LNCAP (cell line): ENCODE data around the gene PPP1R13B.

ENCODE experiments used
- TF ChIP-seq, protein P1 (sequence below): fragments of 450-650 bp; IDR thresholded peaks from 2 replicates; pipeline ENCODE4 v1.5.1; 2017; ENCODE audit warnings: mild to moderate bottlenecking

PPP1R13B gene

GRCh38 chr14:103818422-103818821, 29.0 kb downstream of the PPP1R13B start:
- TF ChIP-seq, protein P1, sequence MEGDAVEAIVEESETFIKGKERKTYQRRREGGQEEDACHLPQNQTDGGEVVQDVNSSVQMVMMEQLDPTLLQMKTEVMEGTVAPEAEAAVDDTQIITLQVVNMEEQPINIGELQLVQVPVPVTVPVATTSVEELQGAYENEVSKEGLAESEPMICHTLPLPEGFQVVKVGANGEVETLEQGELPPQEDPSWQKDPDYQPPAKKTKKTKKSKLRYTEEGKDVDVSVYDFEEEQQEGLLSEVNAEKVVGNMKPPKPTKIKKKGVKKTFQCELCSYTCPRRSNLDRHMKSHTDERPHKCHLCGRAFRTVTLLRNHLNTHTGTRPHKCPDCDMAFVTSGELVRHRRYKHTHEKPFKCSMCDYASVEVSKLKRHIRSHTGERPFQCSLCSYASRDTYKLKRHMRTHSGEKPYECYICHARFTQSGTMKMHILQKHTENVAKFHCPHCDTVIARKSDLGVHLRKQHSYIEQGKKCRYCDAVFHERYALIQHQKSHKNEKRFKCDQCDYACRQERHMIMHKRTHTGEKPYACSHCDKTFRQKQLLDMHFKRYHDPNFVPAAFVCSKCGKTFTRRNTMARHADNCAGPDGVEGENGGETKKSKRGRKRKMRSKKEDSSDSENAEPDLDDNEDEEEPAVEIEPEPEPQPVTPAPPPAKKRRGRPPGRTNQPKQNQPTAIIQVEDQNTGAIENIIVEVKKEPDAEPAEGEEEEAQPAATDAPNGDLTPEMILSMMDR = no peak

GRCh38 chr14:103817595-103817994, 29.8 kb downstream of the PPP1R13B start:
- TF ChIP-seq, protein P1 = no peak

GRCh38 chr14:103816991-103817390, 30.4 kb downstream of the PPP1R13B start:
- TF ChIP-seq, protein P1 = no peak

DNA sequence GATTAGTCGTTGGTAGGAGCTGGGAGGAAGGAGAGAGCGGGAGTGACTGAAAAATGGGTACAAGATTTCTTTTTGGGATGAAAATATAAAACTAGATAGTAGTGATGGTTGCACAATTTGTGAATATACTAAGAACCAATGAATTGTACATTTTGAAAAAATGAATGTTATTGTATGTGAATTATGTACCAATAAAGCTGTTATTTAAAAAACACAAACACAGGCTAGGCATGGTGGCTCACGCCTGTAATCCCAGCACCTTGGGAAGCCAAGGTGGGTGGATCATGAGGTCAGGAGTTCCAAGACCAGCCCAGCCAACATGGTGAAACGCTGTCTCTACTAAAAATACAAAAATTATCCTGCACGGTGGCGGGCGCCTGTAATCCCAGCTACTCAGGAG, 32.1 kb downstream of the PPP1R13B start:
- TF ChIP-seq, protein P1 = no peak

DNA sequence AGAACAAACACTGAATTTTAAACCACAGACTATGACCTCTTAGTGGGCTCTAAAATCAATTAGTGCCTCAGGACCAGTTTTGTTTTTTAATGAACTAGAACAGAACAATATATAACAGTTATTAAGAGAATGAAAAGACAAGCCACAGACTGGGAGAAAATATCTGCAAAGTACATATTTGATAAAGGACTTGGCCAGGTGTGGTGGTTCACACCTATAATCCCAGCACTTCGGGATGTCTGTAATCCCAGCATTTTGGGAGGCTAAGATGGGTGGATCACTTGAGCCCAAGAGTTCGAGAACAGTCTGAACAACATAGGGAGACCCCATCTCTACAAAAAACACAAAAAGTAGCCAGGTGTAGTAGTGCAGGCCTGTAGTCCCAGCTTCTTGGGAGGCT, 36.2 kb downstream of the PPP1R13B start:
- TF ChIP-seq, protein P1 = no peak

DNA sequence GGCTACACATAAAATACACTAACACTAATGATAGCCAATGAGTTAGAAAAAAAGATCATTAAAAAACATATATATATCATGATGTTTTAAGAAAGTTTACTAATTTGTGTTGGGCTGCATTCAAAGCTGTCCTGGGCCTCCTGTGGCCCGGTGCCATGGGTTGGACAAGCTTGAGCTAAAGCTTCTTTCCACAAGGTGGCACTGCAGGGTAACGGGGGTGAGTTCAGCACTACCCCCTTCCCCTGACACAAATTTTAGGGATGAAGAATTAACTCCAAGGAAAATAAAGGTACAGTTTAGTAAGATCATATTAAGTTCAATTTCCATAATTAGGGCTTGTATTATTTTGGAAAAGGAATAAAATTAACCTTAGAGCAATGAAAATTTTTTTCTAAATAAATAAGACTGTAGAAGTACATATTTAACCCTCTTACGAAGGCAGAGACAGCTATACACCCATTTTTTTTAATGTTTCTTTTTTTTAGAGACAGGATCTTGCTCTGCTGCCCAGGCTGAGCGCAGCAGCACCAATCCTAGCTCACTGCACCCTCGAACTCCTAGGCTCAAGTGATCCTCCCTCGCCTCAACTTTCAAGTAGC, 38.9 kb downstream of the PPP1R13B start:
- TF ChIP-seq, protein P1 = peak; percentile 94

DNA sequence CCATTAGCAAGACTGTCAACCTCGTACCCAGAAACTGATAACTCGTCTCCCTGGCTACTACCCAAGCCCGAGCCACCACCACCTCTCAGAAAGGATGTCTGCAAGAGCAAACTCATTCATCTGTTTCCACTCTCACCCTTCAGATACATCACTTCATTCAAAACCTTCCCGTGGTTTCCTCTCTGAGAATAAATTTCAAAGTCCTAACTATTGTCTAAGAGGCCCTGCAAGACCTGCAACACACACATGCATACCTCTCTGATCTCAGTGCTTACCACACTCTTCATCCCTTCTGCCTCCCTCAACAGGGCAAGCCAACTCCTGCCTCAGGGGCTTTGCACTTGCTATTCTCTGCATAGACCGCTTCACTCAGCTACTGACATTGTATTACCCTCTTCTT, 40.6 kb downstream of the PPP1R13B start:
- TF ChIP-seq, protein P1 = no peak

GRCh38 chr14:103805708-103806107, 41.7 kb downstream of the PPP1R13B start:
- TF ChIP-seq, protein P1 = no peak
